ENCODE results near the gene CTTNBP2NL.

- peak; percentile 93 to 96 (median 95) for TF ChIP-seq CTCF (IDR thresholded peaks at IDR 0.05)
- TF ChIP-seq POLR2AphosphoS5 (IDR thresholded peaks at IDR 0.05), result no peak
Observed at GRCh38 chr1:112369392-112370285, 26.4 kb upstream of the CTTNBP2NL start.
